Neural cell (in vitro differentiated cells): ENCODE measurements around the gene DIP2C. TPM values are rescaled to one million over a fixed set of nuclear protein-coding genes. Genes with fewer than 3 reads are reported as not detected.

Experiments used
- H2AFZ ChIP-seq: fragments of 200-600, 300-800 bp; sonication (generic), shearing (Covaris generic); 2 replicates; pipeline ENCODE4 v1.6.0; 2014; ENCODE audit warnings: low read depth, mild to moderate bottlenecking, antibody characterized with exemption, low read length, moderate library complexity
- H3F3A ChIP-seq: fragments of 200-600 bp; shearing (Covaris generic); 2 replicates; pipeline ENCODE4 v1.6.1; 2016; ENCODE audit warnings: mild to moderate bottlenecking, moderate library complexity, mixed read lengths, antibody characterized with exemption, low read length; ENCODE audit not compliant: insufficient read depth, poor library complexity, severe bottlenecking
- H3K27ac ChIP-seq: fragments of 200-600, 300-800 bp; sonication (generic), shearing (Covaris generic); 2 replicates; pipeline ENCODE4 v1.5.1; 2014; ENCODE audit warnings: mild to moderate bottlenecking, low read length, moderate library complexity
- H3K27me3 ChIP-seq: fragments of 300-800, 200-600 bp; sonication (generic), shearing (Covaris generic); 2 replicates; pipeline ENCODE4 v1.6.0; 2014; ENCODE audit warnings: mild to moderate bottlenecking, low read depth, low read length, moderate library complexity; ENCODE audit not compliant: insufficient read depth
- H3K36me3 ChIP-seq: fragments of 300-800, 200-600 bp; sonication (generic), shearing (Covaris generic); 2 replicates; pipeline ENCODE4 v1.5.1; 2014; ENCODE audit warnings: mild to moderate bottlenecking, antibody characterized with exemption, low read length, moderate library complexity; ENCODE audit not compliant: insufficient read depth
- H3K4me2 ChIP-seq: fragments of 300-800, 200-600 bp; sonication (generic), shearing (Covaris generic); 2 replicates; pipeline ENCODE4 v1.6.0; 2014; ENCODE audit warnings: mild to moderate bottlenecking, low read length
- H3K4me3 ChIP-seq: fragments of 300-800, 200-600 bp; sonication (generic), shearing (Covaris generic); 2 replicates; pipeline ENCODE4 v1.5.1; 2014; ENCODE audit warnings: mild to moderate bottlenecking, low read length, moderate library complexity
- H3K79me2 ChIP-seq: fragments of 200-600 bp; shearing (Covaris generic); replicated peaks from 2 replicates; pipeline ENCODE4 v1.6.0; 2014; ENCODE audit warnings: mild to moderate bottlenecking, low read length, moderate library complexity; ENCODE audit not compliant: insufficient read depth
- H3K9ac ChIP-seq: fragments of 300-800, 200-600 bp; sonication (generic), shearing (Covaris generic); 2 replicates; pipeline ENCODE4 v1.6.1; 2016; ENCODE audit warnings: mild to moderate bottlenecking, low read length, mixed read lengths
- H3K9me2 ChIP-seq: fragments of 200-600 bp; shearing (Covaris generic); 2 replicates; pipeline ENCODE4 v1.6.1; 2016; ENCODE audit warnings: mild to moderate bottlenecking, low read length, mixed read lengths; ENCODE audit not compliant: insufficient read depth
- H3K9me3 ChIP-seq: fragments of 200-600, 300-800 bp; sonication (generic), shearing (Covaris generic); 2 replicates; pipeline ENCODE4 v1.6.1; 2016; ENCODE audit warnings: mild to moderate bottlenecking, mixed run types, low read length, moderate library complexity, mixed read lengths
- H4K20me1 ChIP-seq: fragments of 200-600 bp; shearing (Covaris generic); 2 replicates; pipeline ENCODE4 v1.6.1; 2016; ENCODE audit warnings: mild to moderate bottlenecking, mixed run types; ENCODE audit not compliant: insufficient read depth
- CTCF ChIP-seq: fragments of 450-650 bp; IDR thresholded peaks from 2 replicates; pipeline ENCODE4 v1.5.1; 2014; ENCODE audit warnings: antibody characterized with exemption, mild to moderate bottlenecking, moderate library complexity; ENCODE audit not compliant: poor library complexity, severe bottlenecking
- EP300 ChIP-seq: fragments of 450-650 bp; conservative IDR thresholded peaks from 2 replicates; pipeline ENCODE4 v1.6.1; 2014; ENCODE audit warnings: antibody characterized with exemption, mild to moderate bottlenecking, moderate library complexity; ENCODE audit not compliant: poor library complexity, severe bottlenecking
- EZH2 ChIP-seq: fragments of 200-600, 300-800 bp; shearing (Covaris generic), sonication (generic); IDR thresholded peaks from 2 replicates; pipeline ENCODE4 v1.6.1; 2014; ENCODE audit warnings: antibody characterized with exemption, low read length, borderline replicate concordance, mild to moderate bottlenecking; ENCODE audit not compliant: insufficient read depth, poor library complexity, severe bottlenecking
- MXI1 ChIP-seq: fragments of 450-650 bp; conservative IDR thresholded peaks from 2 replicates; pipeline ENCODE4 v1.6.1; 2014; ENCODE audit warnings: antibody characterized with exemption, mild to moderate bottlenecking; ENCODE audit not compliant: poor library complexity, severe bottlenecking
- POLR2AphosphoS5 ChIP-seq: IDR thresholded peaks from 2 replicates; pipeline ENCODE4 v1.6.1; 2012
- RAD21 ChIP-seq: fragments of 450-650 bp; conservative IDR thresholded peaks from 2 replicates; pipeline ENCODE4 v1.6.1; 2014; ENCODE audit warnings: antibody characterized with exemption, mild to moderate bottlenecking, moderate library complexity
- REST ChIP-seq: IDR thresholded peaks from 2 replicates; pipeline ENCODE4 v1.6.1; 2012; ENCODE audit warnings: borderline replicate concordance
- SMC3 ChIP-seq: fragments of 450-650 bp; conservative IDR thresholded peaks from 2 replicates; pipeline ENCODE4 v1.6.1; 2014; ENCODE audit warnings: antibody characterized with exemption, mild to moderate bottlenecking, moderate library complexity; ENCODE audit not compliant: poor library complexity
- TAF1 ChIP-seq: IDR thresholded peaks from 2 replicates; pipeline ENCODE4 v1.6.1; 2012; ENCODE audit warnings: low read depth
- polyA plus RNA-seq: library from polyadenylated mRNA; depleted of rRNA; stranded (reverse); fragments of >200 nt; gene quantifications from 2 replicates; pipeline ENCODE4 v1.2.3, GENCODE V29; 2014

The DIP2C gene
- polyA plus RNA-seq, 1 donor from 2014 or later: 24.1 TPM

- no peaks in the 10 kb centered on the region for H3K79me2 ChIP-seq
- no peak overlapping the region for H2AFZ ChIP-seq
- no peak overlapping the region for H3K4me2 ChIP-seq
- TF ChIP-seq TAF1 (no peak), REST (no peak), SMC3 (no peak), MXI1 (no peak), EP300 (no peak), RAD21 (no peak)
- H3K27me3 ChIP-seq: no peaks in the 10 kb centered on the region
- H3K27ac ChIP-seq: no peak overlapping the region
- no peaks in the 10 kb centered on the region for H3F3A ChIP-seq
- H3K36me3 ChIP-seq: peaks cover 10% of the 10 kb centered on the region
- H3K4me3 ChIP-seq: no peak overlapping the region
- H3K9ac ChIP-seq: no peak overlapping the region
- H4K20me1 ChIP-seq: no peaks in the 10 kb centered on the region
- H3K9me3 ChIP-seq: no peaks in the 10 kb centered on the region
- H3K9me2 ChIP-seq: no peaks in the 10 kb centered on the region
Measured at GRCh38 chr10:375815-376505, 313.5 kb downstream of the DIP2C start.

GRCh38 chr10:374354-374753 is 315.1 kb downstream of the DIP2C start:
- TF ChIP-seq POLR2AphosphoS5 (no peak), CTCF (no peak), TAF1 (no peak), RAD21 (no peak), EP300 (no peak), SMC3 (no peak), EZH2 (no peak), MXI1 (no peak)
- no peak overlapping the region for H3K27ac ChIP-seq

More at GRCh38 chr10:374354-374753, 315.1 kb downstream of the DIP2C start:
- Histone ChIP-seq H3K9me3 (no peaks in the 10 kb centered on the region), H3K4me2 (no peak overlapping the region), H3K4me3 (no peak overlapping the region), H2AFZ (no peak overlapping the region), H3K9ac (no peak overlapping the region), H3K9me2 (no peaks in the 10 kb centered on the region), H3K27me3 (no peaks in the 10 kb centered on the region), H3F3A (no peaks in the 10 kb centered on the region), H3K79me2 (no peaks in the 10 kb centered on the region), H3K36me3 (peaks cover 5% of the 10 kb centered on the region), H4K20me1 (no peaks in the 10 kb centered on the region)
